Fibroblast of lung (primary cell): ENCODE results near the gene MS4A15.

ENCODE experiments used
- CTCF ChIP-seq, 2 donors: IDR thresholded peaks in 1 of 2; conservative IDR thresholded peaks in 1 of 2; 1 replicate in 1 of 2; 2 replicates in 1 of 2; pipeline ENCODE4 v1.5.1; 2011 to 2012; ENCODE audit warnings: low read length in 2 of 2, control low read depth in 1 of 2, inconsistent platforms in 1 of 2, low read depth in 1 of 2, mild to moderate bottlenecking in 1 of 2
- EZH2 ChIP-seq: IDR thresholded peaks from 2 replicates; pipeline ENCODE4 v1.5.1; 2012; ENCODE audit warnings: low read length, control low read depth, mild to moderate bottlenecking; ENCODE audit errors: missing control alignments

- TF ChIP-seq CTCF (conservative IDR thresholded peaks at IDR 0.05 in 1 of 2, IDR thresholded peaks at IDR 0.05 in 1 of 2; ENCODE audit: low read depth in 1 of 2, low read length in 2 of 2), result no peak
- TF ChIP-seq EZH2, result no peak
Observed at GRCh38 chr11:60757231-60757800, 649 bp downstream of the MS4A15 start.
